OCI-LY3 (cell line): Measurements from ENCODE around the gene UNC5A.

Source experiments
- H2AFZ ChIP-seq: fragments of 200-600, 300-600 bp; shearing (Covaris generic); 2 replicates; pipeline ENCODE4 v1.6.0; 2014; ENCODE audit warnings: antibody characterized with exemption, low read depth, low read length
- H3K27ac ChIP-seq: fragments of 200-600, 300-600 bp; sonication (generic); 2 replicates; pipeline ENCODE4 v1.5.1; 2014; ENCODE audit warnings: mild to moderate bottlenecking, low read length, moderate library complexity, mixed read lengths
- H3K27me3 ChIP-seq: fragments of 200-600, 300-600 bp; sonication (generic); 2 replicates; pipeline ENCODE4 v1.6.1; 2014; ENCODE audit warnings: low read depth, low read length, mixed read lengths
- H3K36me3 ChIP-seq: fragments of 200-600, 300-600 bp; sonication (generic); replicated peaks from 2 replicates; pipeline ENCODE3; 2014; ENCODE audit warnings: low read depth, low read length, mixed read lengths
- H3K4me1 ChIP-seq: fragments of 300-600, 200-600 bp; sonication (generic); 2 replicates; pipeline ENCODE4 v1.6.1; 2014; ENCODE audit warnings: low read length, mixed read lengths
- H3K4me2 ChIP-seq: fragments of 200-600, 300-600 bp; sonication (generic); 2 replicates; pipeline ENCODE4 v1.6.1; 2014; ENCODE audit warnings: low read length, mixed read lengths
- H3K4me3 ChIP-seq: fragments of 300-600, 200-600 bp; sonication (generic); 2 replicates; pipeline ENCODE4 v1.5.1; 2014; ENCODE audit warnings: antibody characterized with exemption, mild to moderate bottlenecking, low read length, moderate library complexity
- H3K79me2 ChIP-seq: fragments of 300-600, 200-600 bp; shearing (Covaris generic); 2 replicates; pipeline ENCODE4 v1.6.1; 2014; ENCODE audit warnings: mild to moderate bottlenecking, low read length, mixed read lengths
- H3K9ac ChIP-seq: fragments of 300-600, 200-600 bp; shearing (Covaris generic); 2 replicates; pipeline ENCODE4 v1.6.0; 2014; ENCODE audit warnings: mild to moderate bottlenecking, low read length, moderate library complexity
- H3K9me3 ChIP-seq: fragments of 200-600, 300-600 bp; shearing (Covaris generic); 2 replicates; pipeline ENCODE4 v1.6.1; 2014; ENCODE audit warnings: low read length, mixed read lengths; ENCODE audit not compliant: insufficient read depth
- H4K20me1 ChIP-seq: fragments of 200-600, 300-600 bp; sonication (generic); 2 replicates; pipeline ENCODE4 v1.6.1; 2016; ENCODE audit warnings: low read length, mixed read lengths; ENCODE audit not compliant: insufficient read depth
- EZH2phosphoT487 ChIP-seq: fragments of 200-600 bp; shearing (Covaris generic); IDR thresholded peaks from 2 replicates; pipeline ENCODE4 v1.6.1; 2018; ENCODE audit warnings: antibody characterized with exemption, mixed run types, low read depth
- TF ChIP-seq, protein P1 (sequence below): fragments of 200-600, 300-600 bp; sonication (generic); IDR thresholded peaks from 2 replicates; pipeline ENCODE4 v1.5.1; 2014; ENCODE audit warnings: antibody characterized with exemption, low read length, low read depth

UNC5A gene

DNA sequence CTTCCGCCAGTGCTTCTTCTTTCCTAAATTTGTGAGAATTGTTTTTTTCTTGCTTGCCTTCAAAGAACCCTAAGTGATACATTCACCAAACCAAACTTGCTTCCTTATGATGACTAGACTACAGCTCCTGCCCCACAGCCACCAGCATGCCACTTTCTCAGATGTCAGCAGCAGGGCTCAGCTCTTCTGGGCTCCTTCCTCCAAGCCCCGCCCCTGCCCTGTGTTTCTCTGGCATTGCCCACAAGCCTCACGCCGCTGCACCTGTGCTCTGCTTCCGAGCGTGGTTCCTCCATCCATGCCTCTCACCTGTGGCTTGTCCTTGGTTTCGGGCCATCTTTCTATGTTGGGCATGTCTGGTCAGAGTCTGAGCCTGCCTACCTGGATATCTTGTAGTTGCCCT, 10.6 kb downstream of the UNC5A start:
- no peak overlapping the region for H3K9ac ChIP-seq
- H2AFZ ChIP-seq = no peak overlapping the region
- no peaks in the 10 kb centered on the region for H3K27me3 ChIP-seq
- no peaks in the 10 kb centered on the region for H3K9me3 ChIP-seq
- TF ChIP-seq, protein P1, sequence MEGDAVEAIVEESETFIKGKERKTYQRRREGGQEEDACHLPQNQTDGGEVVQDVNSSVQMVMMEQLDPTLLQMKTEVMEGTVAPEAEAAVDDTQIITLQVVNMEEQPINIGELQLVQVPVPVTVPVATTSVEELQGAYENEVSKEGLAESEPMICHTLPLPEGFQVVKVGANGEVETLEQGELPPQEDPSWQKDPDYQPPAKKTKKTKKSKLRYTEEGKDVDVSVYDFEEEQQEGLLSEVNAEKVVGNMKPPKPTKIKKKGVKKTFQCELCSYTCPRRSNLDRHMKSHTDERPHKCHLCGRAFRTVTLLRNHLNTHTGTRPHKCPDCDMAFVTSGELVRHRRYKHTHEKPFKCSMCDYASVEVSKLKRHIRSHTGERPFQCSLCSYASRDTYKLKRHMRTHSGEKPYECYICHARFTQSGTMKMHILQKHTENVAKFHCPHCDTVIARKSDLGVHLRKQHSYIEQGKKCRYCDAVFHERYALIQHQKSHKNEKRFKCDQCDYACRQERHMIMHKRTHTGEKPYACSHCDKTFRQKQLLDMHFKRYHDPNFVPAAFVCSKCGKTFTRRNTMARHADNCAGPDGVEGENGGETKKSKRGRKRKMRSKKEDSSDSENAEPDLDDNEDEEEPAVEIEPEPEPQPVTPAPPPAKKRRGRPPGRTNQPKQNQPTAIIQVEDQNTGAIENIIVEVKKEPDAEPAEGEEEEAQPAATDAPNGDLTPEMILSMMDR = no peak
- no peak for TF ChIP-seq EZH2phosphoT487
- H3K36me3 ChIP-seq = no peaks in the 10 kb centered on the region
- H3K27ac ChIP-seq = no peak overlapping the region
- no peak overlapping the region for H3K4me2 ChIP-seq
- no peak overlapping the region for H3K4me3 ChIP-seq
- H3K79me2 ChIP-seq = no peaks in the 10 kb centered on the region
- no peaks in the 10 kb centered on the region for H3K4me1 ChIP-seq
- no peaks in the 10 kb centered on the region for H4K20me1 ChIP-seq

DNA sequence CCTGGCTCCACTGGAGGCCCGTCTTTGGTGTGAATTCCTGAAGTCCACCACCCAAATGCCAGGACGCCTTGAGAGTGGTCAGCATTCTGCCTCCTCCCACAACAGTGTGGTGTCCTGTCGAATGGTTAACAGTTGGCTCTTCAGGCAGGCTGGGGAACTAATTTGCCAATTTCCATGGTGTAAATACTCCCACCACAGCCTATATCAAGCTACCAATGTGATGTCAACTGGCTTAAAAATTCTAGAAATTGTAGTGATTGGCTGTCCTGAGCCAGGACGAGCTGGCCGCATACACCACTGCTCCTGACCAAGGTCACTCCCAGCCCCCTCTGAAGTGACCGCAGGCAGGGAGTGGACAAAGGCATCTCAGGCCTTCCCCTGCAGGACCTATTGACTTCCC, 11.1 kb downstream of the UNC5A start:
- Histone ChIP-seq H3K27me3 (no peaks in the 10 kb centered on the region), H4K20me1 (no peaks in the 10 kb centered on the region), H3K4me3 (no peak overlapping the region), H3K4me2 (no peak overlapping the region), H3K9ac (no peak overlapping the region), H3K36me3 (no peaks in the 10 kb centered on the region), H3K4me1 (no peaks in the 10 kb centered on the region), H3K27ac (no peak overlapping the region), H3K79me2 (no peaks in the 10 kb centered on the region), H3K9me3 (no peaks in the 10 kb centered on the region), H2AFZ (no peak overlapping the region)
- TF ChIP-seq, protein P1 = no peak
- no peak for TF ChIP-seq EZH2phosphoT487

DNA sequence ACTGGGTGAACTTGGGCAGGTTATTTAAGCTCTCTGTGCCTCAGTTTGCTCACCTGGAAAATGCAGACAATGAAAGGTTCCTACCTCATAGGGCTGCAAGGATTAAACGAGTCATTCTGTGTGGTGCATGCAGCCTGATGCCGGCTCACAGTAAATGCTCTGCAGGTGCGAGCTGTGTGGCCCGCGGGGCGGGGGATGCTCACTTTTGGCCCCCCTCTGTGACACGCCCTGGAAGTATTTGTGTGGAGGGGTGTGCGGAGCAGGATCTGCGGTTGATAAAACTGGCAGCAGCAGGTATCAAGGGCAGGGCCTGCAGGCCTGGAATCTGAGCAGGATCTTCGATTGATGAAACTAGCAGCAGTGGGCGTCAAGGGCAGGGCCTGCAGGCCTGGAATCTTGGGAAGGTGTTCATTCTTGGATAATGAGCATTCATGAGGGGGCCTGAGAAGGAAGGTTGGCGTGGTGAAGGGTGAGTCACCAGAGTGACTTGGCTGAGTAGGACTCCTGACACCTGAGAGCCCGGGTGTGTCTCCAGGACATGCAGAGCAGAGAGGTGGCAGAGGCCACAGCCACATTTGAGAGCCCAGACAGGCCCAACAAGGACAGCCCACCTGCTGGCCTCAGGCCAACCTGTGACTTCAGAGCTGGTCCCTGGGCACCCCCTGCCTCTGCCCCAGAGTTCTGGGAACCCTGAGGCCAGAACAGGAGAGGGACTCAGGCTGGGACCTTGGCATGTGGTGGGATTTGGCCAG, 11.9 kb downstream of the UNC5A start:
- no peaks in the 10 kb centered on the region for H3K27me3 ChIP-seq
- no peak for TF ChIP-seq EZH2phosphoT487
- no peaks in the 10 kb centered on the region for H3K4me1 ChIP-seq
- H3K4me3 ChIP-seq = no peak overlapping the region
- H4K20me1 ChIP-seq = no peaks in the 10 kb centered on the region
- H3K9ac ChIP-seq = no peak overlapping the region
- H3K4me2 ChIP-seq = no peak overlapping the region
- H2AFZ ChIP-seq = no peak overlapping the region
- no peak overlapping the region for H3K27ac ChIP-seq
- no peaks in the 10 kb centered on the region for H3K79me2 ChIP-seq
- H3K36me3 ChIP-seq = no peaks in the 10 kb centered on the region
- H3K9me3 ChIP-seq = no peaks in the 10 kb centered on the region

DNA sequence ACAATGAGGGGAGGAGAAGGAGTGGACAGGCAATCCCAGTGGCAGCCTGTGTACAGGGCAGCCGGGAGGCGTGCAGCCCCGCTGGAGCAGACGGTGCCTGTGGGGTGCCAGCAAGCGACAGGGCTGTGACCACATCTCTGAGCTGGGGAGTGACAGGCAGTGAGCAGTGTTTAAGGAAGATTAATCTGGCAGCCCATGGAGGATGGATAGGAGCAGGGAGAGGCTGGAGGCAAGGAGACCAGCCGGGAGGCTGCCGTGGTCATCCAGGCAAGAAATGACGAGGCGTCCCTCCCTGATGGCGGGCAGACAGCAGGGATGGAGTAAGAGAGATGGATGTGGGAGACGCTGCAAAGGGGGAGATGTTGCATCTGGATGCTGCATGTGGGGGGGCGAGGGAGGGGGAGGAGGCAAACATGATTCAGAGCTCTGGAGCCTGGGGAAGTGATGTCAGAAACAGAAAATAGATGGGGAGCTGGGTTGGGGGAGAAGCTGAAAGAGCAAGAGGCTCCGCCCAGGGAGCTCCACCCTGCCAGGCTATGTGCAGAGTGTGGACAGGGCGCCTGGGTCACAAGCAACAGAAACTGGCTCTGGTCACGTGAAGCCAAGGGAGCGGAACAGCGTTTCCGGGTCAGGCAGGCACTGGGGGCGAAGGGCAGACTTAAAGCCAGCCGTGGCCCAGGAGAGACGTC, 12.6 kb downstream of the UNC5A start:
- TF ChIP-seq, protein P1 = no peak
- no peaks in the 10 kb centered on the region for H3K27me3 ChIP-seq
- no peak overlapping the region for H3K4me3 ChIP-seq
- H3K9me3 ChIP-seq = no peaks in the 10 kb centered on the region
- no peaks in the 10 kb centered on the region for H3K36me3 ChIP-seq
- no peaks in the 10 kb centered on the region for H4K20me1 ChIP-seq
- no peaks in the 10 kb centered on the region for H3K4me1 ChIP-seq
- no peaks in the 10 kb centered on the region for H3K79me2 ChIP-seq
- H3K9ac ChIP-seq = no peak overlapping the region
- no peak overlapping the region for H3K27ac ChIP-seq
- H2AFZ ChIP-seq = no peak overlapping the region
- H3K4me2 ChIP-seq = no peak overlapping the region
